ENCODE measurements around the gene DYTN. TPM values are rescaled to one million over a fixed set of nuclear protein-coding genes. Genes with fewer than 3 reads are reported as not detected.

The DYTN gene
- total and polyA plus RNA-seq, 12 donors: not detected

DNA sequence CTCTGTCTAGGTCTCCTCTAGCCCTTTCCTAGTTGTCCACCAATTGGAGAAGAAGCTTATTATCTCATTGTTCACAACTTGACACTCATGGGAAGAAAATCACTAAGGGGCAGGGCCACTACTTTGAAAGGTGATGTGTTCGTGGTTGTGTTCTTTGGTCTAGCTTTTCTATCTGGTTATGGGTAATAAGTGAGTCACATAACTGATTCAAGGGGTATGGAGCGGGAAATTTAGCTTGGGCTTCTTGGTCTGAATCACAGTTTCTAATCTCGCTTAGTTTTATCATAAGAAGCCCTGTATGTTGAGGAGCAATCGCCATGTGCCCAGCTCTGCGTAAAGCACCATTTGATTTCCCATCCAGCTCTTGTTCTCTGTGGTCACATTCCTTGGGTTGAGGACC, 18.7 kb upstream of the DYTN start:
- intact Hi-C loops (cut with DNase I): no loop called here
- Histone ChIP-seq H3K9me3 (replicated peaks in 1 of 3) (no peaks in the 10 kb centered on the region), H3K4me3 (no peak overlapping the region), H3K27me3 (no peaks in the 10 kb centered on the region), H3K4me1 (replicated peaks in 1 of 2) (no peaks in the 10 kb centered on the region), H3K27ac (no peak overlapping the region), H3K36me3 (replicated peaks in 1 of 2) (no peaks in the 10 kb centered on the region)
- 79 to 89% (median 85%) methylated on average over 5 of the region's 5 CpGs for WGBS, 4 donors
- no peak for TF ChIP-seq POLR2A (IDR thresholded peaks at IDR 0.05)
- TF ChIP-seq, protein P1, sequence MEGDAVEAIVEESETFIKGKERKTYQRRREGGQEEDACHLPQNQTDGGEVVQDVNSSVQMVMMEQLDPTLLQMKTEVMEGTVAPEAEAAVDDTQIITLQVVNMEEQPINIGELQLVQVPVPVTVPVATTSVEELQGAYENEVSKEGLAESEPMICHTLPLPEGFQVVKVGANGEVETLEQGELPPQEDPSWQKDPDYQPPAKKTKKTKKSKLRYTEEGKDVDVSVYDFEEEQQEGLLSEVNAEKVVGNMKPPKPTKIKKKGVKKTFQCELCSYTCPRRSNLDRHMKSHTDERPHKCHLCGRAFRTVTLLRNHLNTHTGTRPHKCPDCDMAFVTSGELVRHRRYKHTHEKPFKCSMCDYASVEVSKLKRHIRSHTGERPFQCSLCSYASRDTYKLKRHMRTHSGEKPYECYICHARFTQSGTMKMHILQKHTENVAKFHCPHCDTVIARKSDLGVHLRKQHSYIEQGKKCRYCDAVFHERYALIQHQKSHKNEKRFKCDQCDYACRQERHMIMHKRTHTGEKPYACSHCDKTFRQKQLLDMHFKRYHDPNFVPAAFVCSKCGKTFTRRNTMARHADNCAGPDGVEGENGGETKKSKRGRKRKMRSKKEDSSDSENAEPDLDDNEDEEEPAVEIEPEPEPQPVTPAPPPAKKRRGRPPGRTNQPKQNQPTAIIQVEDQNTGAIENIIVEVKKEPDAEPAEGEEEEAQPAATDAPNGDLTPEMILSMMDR (IDR thresholded peaks at IDR 0.05): no peak
- no peak for DNase-seq

DNA sequence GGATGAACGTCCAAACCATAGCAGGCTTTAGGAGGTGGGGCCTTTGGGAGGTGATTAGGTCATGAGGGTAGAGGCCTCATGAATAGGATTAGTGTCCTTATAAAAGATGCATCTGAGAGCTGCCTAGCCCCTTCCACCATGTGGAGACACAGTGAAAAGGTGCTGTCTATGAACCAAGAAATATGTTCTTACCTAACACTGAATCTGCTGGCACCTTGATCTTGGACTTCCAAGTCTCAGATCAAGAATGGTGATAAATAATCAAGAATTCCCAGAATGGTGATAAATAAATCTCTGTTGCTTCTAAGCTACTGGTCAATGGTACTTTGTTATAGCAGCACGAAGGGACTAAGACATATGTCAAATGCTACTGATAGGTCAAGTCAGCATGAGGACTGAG, 15.1 kb upstream of the DYTN start:
- Histone ChIP-seq H3K27me3 (peaks cover 3% of the 10 kb centered on the region), H3K4me3 (no peak overlapping the region), H3K27ac (no peak overlapping the region), H3K4me1 (replicated peaks in 1 of 2) (no peaks in the 10 kb centered on the region), H3K9me3 (replicated peaks in 1 of 3) (no peaks in the 10 kb centered on the region), H3K36me3 (replicated peaks in 1 of 2) (no peaks in the 10 kb centered on the region)
- TF ChIP-seq, protein P1 (IDR thresholded peaks at IDR 0.05): no peak
- TF ChIP-seq POLR2A (IDR thresholded peaks at IDR 0.05): no peak
- DNase-seq: no peak
- 67 to 70% (median 69%) methylated on average over 2 of the region's 2 CpGs for WGBS, 4 donors
- intact Hi-C loops (cut with DNase I): no loop called here

DNA sequence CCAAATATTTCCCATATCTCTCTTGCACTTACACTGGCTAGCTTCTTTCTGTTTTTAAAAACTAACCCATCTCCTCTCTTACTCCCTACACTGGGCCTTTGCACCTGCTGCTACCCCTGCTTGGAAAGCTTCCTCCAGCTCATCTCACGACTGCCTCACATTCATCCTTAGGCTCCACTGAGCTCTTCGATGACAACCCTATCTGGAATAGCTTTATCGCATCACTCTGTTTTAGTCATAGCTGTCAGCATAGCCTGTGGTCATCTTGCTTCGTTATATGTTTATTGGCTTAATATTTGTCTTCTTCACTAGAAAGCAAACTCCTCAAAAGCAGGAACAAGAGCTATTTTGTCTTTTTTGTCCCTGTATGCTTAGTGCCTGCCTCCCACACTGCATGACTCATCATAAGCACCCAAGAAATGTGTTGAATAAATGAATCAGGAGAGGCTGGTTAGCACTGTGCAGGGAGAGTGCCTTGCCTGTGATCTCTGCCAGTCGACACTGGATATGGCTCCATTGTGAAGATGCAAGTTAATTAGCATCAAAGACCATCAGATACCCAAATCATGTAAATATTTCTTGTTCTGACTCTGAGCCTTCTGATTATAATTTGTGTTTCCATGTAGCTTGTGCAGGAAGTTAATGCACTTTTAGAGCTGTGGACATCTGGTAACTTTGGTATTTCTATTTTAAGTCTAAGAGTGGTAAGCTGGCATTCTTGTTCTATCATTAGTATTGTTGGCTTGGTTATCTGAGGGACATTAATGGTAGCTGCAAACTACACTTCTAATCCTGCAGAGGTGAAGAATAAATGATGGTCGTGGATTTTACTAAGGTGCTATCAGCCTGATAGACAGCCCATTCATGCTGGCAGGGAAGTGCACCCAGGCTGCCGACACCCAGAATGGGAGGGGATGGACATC, 10.3 kb upstream of the DYTN start:
- peaks cover 13% of the 10 kb centered on the region for H3K27me3 ChIP-seq
- DNase-seq: no peak
- no peaks in the 10 kb centered on the region for H3K9me3 ChIP-seq (replicated peaks in 1 of 3)
- no peak overlapping the region for H3K4me3 ChIP-seq
- H3K4me1 ChIP-seq (replicated peaks in 1 of 2): no peaks in the 10 kb centered on the region
- H3K27ac ChIP-seq: no peak overlapping the region
- no peak for TF ChIP-seq POLR2A (IDR thresholded peaks at IDR 0.05)
- TF ChIP-seq, protein P1 (IDR thresholded peaks at IDR 0.05): no peak
- WGBS, 4 donors: 73 to 80% (median 76%) methylated on average over 7 of the region's 7 CpGs
- H3K36me3 ChIP-seq (replicated peaks in 1 of 2): no peaks in the 10 kb centered on the region
- intact Hi-C loops (cut with DNase I): no loop called here

DNA sequence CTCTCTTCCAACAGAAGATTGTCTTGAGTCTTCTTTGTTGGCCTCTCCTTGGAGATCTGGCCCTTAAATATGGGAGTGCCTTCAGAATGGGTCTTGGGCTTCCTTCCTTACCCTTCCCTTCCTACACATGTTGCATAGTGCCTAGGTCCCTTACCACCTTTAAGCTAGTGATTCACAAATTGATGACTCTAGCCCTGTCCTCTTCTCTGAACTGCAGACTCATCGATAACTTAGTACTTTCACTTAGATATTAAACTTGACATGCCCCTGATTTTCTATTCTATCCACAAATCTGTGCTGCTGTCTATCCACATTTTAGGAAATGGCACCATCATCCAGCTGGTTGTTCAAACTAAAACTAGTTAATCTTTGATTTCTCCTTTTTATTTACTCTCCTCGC, 9.1 kb upstream of the DYTN start:
- no peak overlapping the region for H3K27ac ChIP-seq
- no peaks in the 10 kb centered on the region for H3K9me3 ChIP-seq (replicated peaks in 1 of 3)
- no peaks in the 10 kb centered on the region for H3K4me1 ChIP-seq (replicated peaks in 1 of 2)
- WGBS, 4 donors: 86 to 97% (median 91%) methylated on average over 2 of the region's 2 CpGs
- no peak overlapping the region for H3K4me3 ChIP-seq
- TF ChIP-seq, protein P1 (IDR thresholded peaks at IDR 0.05): no peak
- TF ChIP-seq POLR2A (IDR thresholded peaks at IDR 0.05): no peak
- no peaks in the 10 kb centered on the region for H3K36me3 ChIP-seq (replicated peaks in 1 of 2)
- DNase-seq: no peak
- intact Hi-C loops (cut with DNase I): no loop called here
- H3K27me3 ChIP-seq: peaks cover 13% of the 10 kb centered on the region

Data from adrenal gland (tissue), 12 donors.